Measurements from ENCODE around the gene APBA2. TPM values are rescaled to one million over a fixed set of nuclear protein-coding genes. Genes with fewer than 3 reads are reported as not detected.

The APBA2 gene
- total RNA-seq, 1 donor from 2014 or later, result 35.8 TPM

GRCh38 chr15:28897861-28898585 lies 12.2 kb downstream of the APBA2 start:
- DNase-seq (ENCODE audit: low spot score), result no peak
- TF ChIP-seq, protein P1, sequence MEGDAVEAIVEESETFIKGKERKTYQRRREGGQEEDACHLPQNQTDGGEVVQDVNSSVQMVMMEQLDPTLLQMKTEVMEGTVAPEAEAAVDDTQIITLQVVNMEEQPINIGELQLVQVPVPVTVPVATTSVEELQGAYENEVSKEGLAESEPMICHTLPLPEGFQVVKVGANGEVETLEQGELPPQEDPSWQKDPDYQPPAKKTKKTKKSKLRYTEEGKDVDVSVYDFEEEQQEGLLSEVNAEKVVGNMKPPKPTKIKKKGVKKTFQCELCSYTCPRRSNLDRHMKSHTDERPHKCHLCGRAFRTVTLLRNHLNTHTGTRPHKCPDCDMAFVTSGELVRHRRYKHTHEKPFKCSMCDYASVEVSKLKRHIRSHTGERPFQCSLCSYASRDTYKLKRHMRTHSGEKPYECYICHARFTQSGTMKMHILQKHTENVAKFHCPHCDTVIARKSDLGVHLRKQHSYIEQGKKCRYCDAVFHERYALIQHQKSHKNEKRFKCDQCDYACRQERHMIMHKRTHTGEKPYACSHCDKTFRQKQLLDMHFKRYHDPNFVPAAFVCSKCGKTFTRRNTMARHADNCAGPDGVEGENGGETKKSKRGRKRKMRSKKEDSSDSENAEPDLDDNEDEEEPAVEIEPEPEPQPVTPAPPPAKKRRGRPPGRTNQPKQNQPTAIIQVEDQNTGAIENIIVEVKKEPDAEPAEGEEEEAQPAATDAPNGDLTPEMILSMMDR (IDR thresholded peaks at IDR 0.05), result no peak
- no peak for TF ChIP-seq EZH2phosphoT487 (IDR thresholded peaks at IDR 0.05)
- TF ChIP-seq EZH2 (IDR thresholded peaks at IDR 0.05), result no peak
- peaks cover 30% of the 10 kb centered on the region for H3K9me3 Mint-ChIP-seq

DNA sequence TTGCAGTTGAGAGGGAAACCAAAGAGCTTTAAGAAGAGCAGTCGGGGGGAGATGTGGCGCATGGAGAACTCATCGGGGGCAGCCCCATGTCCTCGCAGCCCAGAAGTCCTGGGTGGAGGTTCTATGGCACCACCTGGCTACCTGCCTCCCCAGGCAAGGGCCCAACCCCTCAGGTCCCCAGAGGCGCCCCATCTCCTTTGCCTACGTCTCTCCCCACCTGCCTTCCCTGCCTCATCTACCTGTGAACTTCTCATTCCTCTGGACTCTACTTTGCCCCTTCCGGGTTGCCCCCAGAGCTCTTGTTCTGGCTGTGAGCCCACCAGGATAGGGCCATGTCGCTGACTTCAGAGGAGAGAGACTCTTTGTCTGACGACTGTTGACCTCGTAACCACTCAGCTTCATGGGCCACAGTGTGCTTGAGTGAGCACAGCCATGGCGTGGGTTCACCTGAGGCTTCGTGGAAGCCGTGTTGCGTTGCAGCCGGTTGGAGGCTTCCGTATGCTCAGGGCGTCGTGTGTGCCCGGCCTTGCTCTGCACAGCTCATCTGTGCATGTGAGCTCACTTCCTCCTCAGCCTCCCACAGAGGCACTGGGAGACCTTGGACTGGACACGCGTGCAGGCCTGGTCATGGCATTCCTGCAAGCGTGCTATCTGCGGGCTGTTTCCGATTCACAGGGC lies 13.4 kb downstream of the APBA2 start:
- Mint-ChIP-seq H3K4me3 (no peak overlapping the region), H3K9me3 (peaks cover 30% of the 10 kb centered on the region), H3K36me3 (peaks cover 28% of the 10 kb centered on the region), H3K4me1 (peaks cover 11% of the 10 kb centered on the region), H3K27ac (no peak overlapping the region), H3K27me3 (ENCODE audit: insufficient read depth, low read depth) (peaks cover 3% of the 10 kb centered on the region)
- Histone ChIP-seq H3F3A (ENCODE audit: low read depth) (no peaks in the 10 kb centered on the region), H3K27ac (no peak overlapping the region), H3K27me3 (no peaks in the 10 kb centered on the region), H2AFZ (replicated peaks) (no peak overlapping the region), H3K36me3 (no peaks in the 10 kb centered on the region), H3K4me1 (peaks cover under 1% of the 10 kb centered on the region), H3K4me3 (no peak overlapping the region), H4K20me1 (ENCODE audit: low read depth) (peaks cover 51% of the 10 kb centered on the region), H3K79me2 (ENCODE audit: low read depth) (peaks cover 66% of the 10 kb centered on the region), H3K9ac (no peak overlapping the region), H3K4me2 (no peak overlapping the region), H3K9me3 (ENCODE audit: low read depth) (peaks cover 5% of the 10 kb centered on the region)
- TF ChIP-seq, protein P1 (IDR thresholded peaks at IDR 0.05), result no peak
- TF ChIP-seq EZH2 (IDR thresholded peaks at IDR 0.05), result no peak
- DNase-seq (ENCODE audit: low spot score), result no peak

More at GRCh38 chr15:28897861-28898585, 12.2 kb downstream of the APBA2 start:
- Histone ChIP-seq H2AFZ (replicated peaks) (no peak overlapping the region), H3K4me3 (no peak overlapping the region), H3K36me3 (no peaks in the 10 kb centered on the region), H3F3A (ENCODE audit: low read depth) (no peaks in the 10 kb centered on the region), H3K9me3 (ENCODE audit: low read depth) (peaks cover 5% of the 10 kb centered on the region), H3K4me1 (no peaks in the 10 kb centered on the region), H3K79me2 (ENCODE audit: low read depth) (peaks cover 74% of the 10 kb centered on the region), H3K4me2 (no peak overlapping the region), H4K20me1 (ENCODE audit: low read depth) (peaks cover 46% of the 10 kb centered on the region), H3K27me3 (no peaks in the 10 kb centered on the region), H3K27ac (no peak overlapping the region), H3K9ac (no peak overlapping the region)
- H3K4me3 Mint-ChIP-seq, result no peak overlapping the region
- H3K4me1 Mint-ChIP-seq, result peaks cover 9% of the 10 kb centered on the region
- peaks cover 27% of the 10 kb centered on the region for H3K36me3 Mint-ChIP-seq
- no peak overlapping the region for H3K27ac Mint-ChIP-seq
- peaks cover 3% of the 10 kb centered on the region for H3K27me3 Mint-ChIP-seq (ENCODE audit: insufficient read depth, low read depth)

DNA sequence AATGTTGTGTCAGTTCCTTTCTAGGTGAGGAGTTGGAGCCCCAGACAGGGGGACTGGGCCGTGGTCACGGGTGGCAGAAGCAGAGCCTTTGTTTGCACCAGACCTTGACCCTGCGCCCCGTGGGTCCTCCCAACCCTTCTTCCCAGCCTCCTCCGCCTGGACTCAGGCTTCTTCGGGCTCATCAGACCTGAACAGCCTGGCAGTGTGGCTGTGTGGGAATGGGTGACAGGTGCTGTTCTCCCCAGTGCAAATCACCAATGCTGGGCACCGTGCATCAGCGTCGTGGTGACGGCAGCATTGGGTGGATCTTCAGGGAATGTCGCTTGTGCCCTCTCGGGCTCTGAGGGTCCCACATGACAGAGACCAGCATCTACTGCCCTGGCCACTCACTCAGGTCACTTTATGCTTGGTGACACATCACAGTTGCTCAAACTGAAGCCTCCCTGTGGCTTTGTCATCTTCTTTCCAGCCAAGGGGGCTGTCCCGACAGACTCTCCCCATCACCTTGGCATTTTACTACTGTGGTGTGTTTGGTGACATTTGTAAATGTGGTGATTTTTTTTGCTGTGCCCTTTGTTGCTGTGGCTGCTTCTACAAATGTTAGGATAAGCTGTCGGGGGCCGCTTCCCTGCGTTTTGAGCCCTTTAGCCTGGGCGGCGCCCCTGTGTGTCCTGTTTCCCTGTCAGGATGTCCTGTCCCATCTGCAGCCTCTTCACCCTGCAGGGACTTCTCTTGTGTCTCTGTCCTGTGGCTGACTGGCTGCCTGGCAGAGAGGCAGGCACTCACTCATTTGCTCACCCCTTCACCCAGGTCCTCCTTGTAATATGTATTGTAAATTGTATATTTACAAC lies 14.5 kb downstream of the APBA2 start:
- Mint-ChIP-seq H3K27me3 (ENCODE audit: insufficient read depth, low read depth) (peaks cover 3% of the 10 kb centered on the region), H3K36me3 (peaks cover 33% of the 10 kb centered on the region), H3K9me3 (peaks cover 26% of the 10 kb centered on the region), H3K4me3 (no peak overlapping the region), H3K4me1 (peaks cover 21% of the 10 kb centered on the region), H3K27ac (no peak overlapping the region)
- H3K4me1 ChIP-seq, result peaks cover 11% of the 10 kb centered on the region
- H3K9me3 ChIP-seq (ENCODE audit: low read depth), result peaks cover 5% of the 10 kb centered on the region
- no peak overlapping the region for H2AFZ ChIP-seq (replicated peaks)
- peaks cover 58% of the 10 kb centered on the region for H4K20me1 ChIP-seq (ENCODE audit: low read depth)
- peaks cover 69% of the 10 kb centered on the region for H3K79me2 ChIP-seq (ENCODE audit: low read depth)
- no peak overlapping the region for H3K4me3 ChIP-seq
- no peak overlapping the region for H3K9ac ChIP-seq
- no peak overlapping the region for H3K4me2 ChIP-seq
- TF ChIP-seq, protein P1 (IDR thresholded peaks at IDR 0.05), result no peak
- TF ChIP-seq EZH2 (IDR thresholded peaks at IDR 0.05) (no peak), EZH2phosphoT487 (IDR thresholded peaks at IDR 0.05) (no peak)
- H3F3A ChIP-seq (ENCODE audit: low read depth), result no peaks in the 10 kb centered on the region
- no peak overlapping the region for H3K27ac ChIP-seq
- H3K27me3 ChIP-seq, result no peaks in the 10 kb centered on the region
- no peak for DNase-seq (ENCODE audit: low spot score)
- H3K36me3 ChIP-seq, result no peaks in the 10 kb centered on the region
